Right forelimb (tissue), 1 donor: ENCODE measurements around the gene PRRT1B.

Experiments
- DNase-seq: peaks from one replicate; pipeline ENCODE4 v3.0.0-alpha.2; 2018

The PRRT1B gene

DNA sequence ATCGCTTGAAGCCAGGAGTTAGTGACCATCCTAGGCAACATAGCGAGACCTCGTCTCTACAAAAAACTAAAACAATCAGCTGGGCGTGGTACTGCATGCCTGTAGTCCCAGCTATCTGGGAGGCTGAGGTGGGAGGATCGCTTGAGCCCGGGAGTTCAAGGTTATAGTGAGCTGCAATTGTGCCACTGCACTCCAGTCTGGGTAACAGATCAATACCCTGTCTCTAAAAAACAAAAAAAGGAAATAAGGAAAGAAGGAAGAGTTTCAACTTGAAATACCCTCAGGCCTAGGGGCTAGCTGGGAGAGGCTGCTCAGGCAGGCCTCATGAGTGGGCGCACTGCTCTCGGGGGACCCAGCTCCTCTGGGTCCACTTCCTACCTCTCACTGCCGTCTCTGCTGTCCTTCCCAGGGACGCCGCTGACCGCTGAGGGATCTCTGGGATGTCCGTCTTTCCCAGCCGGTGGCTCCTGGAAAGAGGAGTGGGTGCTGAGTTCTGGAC, 56.4 kb downstream of the PRRT1B start:
- DNase-seq: no peak

DNA sequence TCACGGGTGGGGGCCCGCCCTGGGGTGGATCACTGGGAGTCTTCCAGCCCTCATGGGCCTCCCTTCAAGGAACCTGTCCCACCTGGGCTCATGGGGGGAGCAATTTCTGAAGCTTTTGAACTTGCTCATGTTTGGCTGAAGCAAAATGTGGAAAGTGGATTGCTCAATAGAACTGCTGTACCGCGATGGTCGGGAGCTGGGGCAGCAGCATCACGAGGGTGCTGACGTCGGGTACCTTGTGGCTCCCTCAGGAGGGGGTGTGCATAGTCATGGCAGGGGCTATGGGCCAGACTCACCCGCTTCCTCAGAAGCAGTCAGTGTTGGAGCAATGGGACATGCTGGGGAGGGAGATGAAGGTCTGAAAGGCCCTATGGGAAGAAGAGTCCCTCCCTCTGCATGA, 57.9 kb downstream of the PRRT1B start:
- no peak for DNase-seq

DNA sequence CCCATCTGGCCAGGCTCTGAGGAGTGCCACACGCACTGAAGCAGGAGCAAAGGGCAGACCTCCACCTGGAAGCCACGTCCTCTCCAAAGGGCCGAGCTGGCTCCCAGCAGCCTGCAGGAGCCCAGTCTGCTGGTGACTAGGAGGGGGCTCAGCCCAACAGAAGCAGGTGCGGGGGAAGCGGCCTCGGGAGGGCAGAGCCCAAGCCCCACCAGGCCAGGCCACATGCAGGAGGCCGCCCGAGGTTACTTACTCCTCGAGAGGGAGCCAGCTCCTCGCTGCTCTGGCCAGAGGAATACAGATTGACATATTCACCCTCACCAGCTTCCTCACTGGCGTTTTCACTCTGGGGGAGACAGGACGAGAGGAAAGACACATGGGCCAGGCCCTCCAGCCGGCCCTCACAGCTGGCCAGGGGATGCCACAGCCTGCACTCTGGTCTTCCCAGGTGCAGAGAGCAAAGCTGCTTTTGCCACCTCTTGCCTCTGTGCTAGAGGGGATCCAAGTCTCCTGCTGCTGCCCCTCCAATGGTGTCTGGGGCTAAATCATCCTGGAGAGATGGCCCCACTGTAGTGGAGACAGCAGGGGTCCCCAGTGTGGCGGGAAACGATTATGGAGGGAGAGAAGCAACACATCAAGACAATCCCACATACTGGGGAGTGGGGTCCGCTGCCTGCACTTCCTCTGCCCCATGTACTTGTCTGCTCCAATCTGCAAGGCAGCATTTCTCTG, 58.6 kb downstream of the PRRT1B start:
- DNase-seq: no peak

DNA sequence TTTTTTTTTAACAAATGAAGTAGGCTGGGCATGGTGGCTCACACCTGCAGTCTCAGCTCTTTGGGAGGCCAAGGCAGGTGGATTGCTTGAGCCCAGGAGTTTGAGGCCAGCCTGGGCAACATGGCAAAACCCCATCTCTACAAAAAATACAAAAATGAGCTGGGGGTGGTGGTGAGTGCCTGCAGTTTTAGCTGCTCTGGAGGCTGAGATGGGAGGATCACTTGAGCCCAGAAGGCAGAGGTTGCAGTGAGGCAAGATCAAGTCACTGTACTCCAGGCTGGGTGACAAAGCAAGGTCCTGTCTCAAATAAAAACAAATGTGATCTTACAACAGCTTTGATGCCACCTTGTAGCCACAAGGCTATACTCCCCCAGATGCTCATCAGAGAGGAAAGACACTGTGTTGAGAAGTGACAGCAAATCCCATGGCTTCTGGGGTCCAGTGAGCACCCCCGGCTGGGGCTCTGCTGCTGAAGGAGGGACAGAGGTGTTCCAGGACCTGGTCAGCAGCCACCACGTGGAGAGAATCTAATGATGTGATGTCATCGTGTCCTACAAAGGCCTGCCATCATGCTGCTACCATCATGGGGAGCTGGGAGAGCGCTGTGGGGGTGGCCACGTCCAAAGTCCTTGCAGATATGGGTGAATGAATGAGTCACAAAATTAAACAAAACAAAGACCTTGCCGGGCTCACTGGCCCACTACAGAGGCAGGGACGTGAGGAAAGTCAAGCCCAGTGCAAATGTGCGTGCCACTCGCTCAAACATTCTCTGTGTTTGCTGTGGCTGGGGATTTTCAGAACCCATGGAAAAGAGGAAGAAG, 60.7 kb downstream of the PRRT1B start:
- DNase-seq: no peak

DNA sequence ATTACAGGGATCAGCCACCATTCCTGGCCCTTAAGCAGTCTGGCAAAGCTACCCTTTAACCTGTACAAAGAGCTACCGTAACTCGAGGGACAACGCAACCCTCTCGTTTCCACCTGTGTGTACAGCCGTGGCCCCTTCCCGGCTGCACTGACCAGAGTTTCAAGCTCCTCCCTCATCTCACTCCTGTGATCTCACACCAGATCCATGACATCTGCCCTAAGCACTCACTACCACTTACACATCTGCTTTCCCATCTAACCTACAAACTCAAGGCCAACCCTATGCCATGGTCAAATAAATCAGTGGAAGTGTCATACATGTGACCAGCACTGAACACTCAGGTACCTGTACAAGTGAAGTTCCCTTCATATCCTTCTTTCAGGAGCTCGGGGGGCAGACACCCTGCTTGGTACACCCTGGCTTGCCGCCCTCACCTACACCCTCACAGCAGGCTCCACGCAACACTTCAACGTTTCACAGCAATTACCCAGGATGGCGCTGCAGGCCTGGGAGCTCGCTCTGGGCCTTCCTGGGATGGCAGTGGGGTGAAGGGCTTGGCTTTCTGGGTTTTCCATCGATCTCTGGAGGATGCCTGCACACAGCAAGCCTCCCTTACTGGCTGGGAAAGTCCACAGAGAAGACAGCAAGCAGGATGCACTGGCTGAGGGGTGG, 61.7 kb downstream of the PRRT1B start:
- DNase-seq: no peak

DNA sequence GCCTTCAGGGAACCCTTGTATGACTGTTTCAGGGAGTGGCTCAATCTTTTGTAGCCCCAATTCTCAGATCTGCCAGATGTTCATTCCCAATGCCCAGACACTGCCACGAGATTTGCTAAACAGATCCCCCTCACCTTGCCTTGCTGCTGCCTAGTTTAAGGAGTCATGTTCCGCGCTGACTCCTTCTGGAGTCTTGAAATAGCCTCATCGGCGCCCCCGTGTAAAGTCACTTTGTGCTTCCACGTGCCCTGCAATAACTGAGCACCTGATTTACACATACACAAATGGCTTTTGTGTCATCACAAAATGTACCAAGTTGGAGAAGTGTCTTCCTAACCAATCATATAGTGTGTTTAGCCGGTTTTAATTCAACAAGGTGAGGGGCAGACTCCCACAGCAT, 62.3 kb downstream of the PRRT1B start:
- DNase-seq: no peak

DNA sequence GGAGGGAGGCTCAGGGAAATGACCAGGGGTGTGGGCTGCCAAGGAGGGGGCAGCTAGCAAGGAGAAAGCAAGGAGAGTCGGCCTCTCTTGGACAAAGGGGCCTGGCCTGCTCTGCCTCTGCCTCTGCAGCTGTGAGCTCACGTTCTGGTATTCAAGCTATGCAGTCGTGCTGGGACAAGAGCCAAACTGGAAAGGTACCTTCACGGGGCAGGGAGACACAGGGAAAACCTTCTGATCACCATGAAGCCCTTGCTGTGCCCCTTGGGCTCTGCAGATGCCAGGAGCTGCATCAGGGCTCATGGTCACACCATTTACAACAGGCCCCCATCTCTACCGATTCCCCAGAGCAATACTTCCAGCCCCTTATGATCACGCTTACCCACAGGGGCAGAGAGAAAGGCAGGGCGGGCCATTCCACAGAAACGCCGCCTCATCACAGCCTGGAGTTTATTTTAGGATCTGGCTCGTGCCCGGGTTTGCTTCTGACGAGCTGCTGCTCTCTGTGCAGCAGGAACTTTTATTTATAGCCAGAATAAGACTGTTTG, 63.2 kb downstream of the PRRT1B start:
- DNase-seq: peak; percentile 85
